ENCODE measurements around the gene GLI1. TPM values are rescaled to one million over a fixed set of nuclear protein-coding genes. Genes with fewer than 3 reads are reported as not detected.

The GLI1 gene
- total and polyA plus RNA-seq, 2 of the 13 experiments (the other 11 are each of a cell fraction or from before 2014, with no cell fraction given): 0.09 to 0.20 TPM

- TF ChIP-seq, protein P1, sequence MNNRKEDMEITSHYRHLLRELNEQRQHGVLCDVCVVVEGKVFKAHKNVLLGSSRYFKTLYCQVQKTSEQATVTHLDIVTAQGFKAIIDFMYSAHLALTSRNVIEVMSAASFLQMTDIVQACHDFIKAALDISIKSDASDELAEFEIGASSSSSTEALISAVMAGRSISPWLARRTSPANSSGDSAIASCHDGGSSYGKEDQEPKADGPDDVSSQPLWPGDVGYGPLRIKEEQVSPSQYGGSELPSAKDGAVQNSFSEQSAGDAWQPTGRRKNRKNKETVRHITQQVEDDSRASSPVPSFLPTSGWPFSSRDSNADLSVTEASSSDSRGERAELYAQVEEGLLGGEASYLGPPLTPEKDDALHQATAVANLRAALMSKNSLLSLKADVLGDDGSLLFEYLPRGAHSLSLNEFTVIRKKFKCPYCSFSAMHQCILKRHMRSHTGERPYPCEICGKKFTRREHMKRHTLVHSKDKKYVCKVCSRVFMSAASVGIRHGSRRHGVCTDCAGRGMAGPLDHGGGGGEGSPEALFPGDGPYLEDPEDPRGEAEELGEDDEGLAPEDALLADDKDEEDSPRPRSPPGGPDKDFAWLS (CRISPR knock-in tag; IDR thresholded peaks at IDR 0.05; ENCODE audit: borderline replicate concordance): no peak
These were observed 23.9 kb downstream of the GLI1 start (continued) for GRCh38 chr12:57483466-57483865.

- no peak overlapping the region for H3K4me2 ChIP-seq (ENCODE audit: low read depth, low read length)
- H3K36me3 ChIP-seq (replicated peaks in 1 of 2; ENCODE audit: control insufficient read depth in 1 of 2, insufficient read depth in 2 of 2, low read length in 2 of 2): peaks cover 9 to 17% of the 10 kb centered on the region in 2 experiments; a peak in 4 of 5 replicates
- BruUV-seq (replicated peaks): no TSS peak
- ATAC-seq (no peak), DNase-seq (ENCODE audit: low spot score) (no peak), FAIRE-seq (no peak)
- intact Hi-C loops (cut with micrococcal nuclease; ENCODE audit: unreplicated experiment): loop anchor here (2.0 kb wide), 1 partner anchor 23 kb away; no protein-coding TSS in a partner anchor
- no peak overlapping the region for H3K9ac ChIP-seq (ENCODE audit: insufficient read depth, low read depth, low read length)
- CTCF ChIA-PET (ENCODE audit: low intra/inter-chr PET ratio, low total read pairs): no interaction called here
- in situ Hi-C loops (cut with HindIII; ENCODE audit: extremely low pct_ligation_motif_present, low pct_unique_long_range_greater_than_20kb): no loop called here
- no peak overlapping the region for H3K4me3 ChIP-seq (replicated peaks in 1 of 3; ENCODE audit: insufficient read depth in 1 of 3, low read depth in 2 of 3, low read length in 3 of 3)
- POLR2A ChIA-PET: interaction anchor here (0.7 to 1.0 kb wide), 2 partner anchors 32 to 35 kb away, joined by 3 read pairs; partner anchors contain the start of gene DDIT3
- peaks cover 23% of the 10 kb centered on the region for H3K79me2 ChIP-seq (ENCODE audit: insufficient read depth, low read length)
- H3K27me3 ChIP-seq (ENCODE audit: control insufficient read depth in 1 of 2, insufficient read depth in 2 of 2, low read length in 2 of 2): peaks cover 0 to 6% of the 10 kb centered on the region in 2 experiments; a peak in 1 of 5 replicates
- H3K9me3 ChIP-seq (ENCODE audit: low read length): no peaks in the 10 kb centered on the region
- peaks cover 4% of the 10 kb centered on the region; the same call in 1 of the 2 replicates for H4K20me1 ChIP-seq (ENCODE audit: insufficient read depth, low read length)
- H3K27ac ChIP-seq (ENCODE audit: extremely low read length, insufficient read depth, low read length): no peak overlapping the region
- no peak overlapping the region for H2AFZ ChIP-seq (ENCODE audit: low read length)
- peaks cover 23% of the 10 kb centered on the region for H3K4me1 ChIP-seq (ENCODE audit: insufficient read depth, low read length)
- no peak for TF ChIP-seq KLF16 (CRISPR knock-in tag; IDR thresholded peaks at IDR 0.05)
- no peak for TF ChIP-seq MYNN (CRISPR knock-in tag; IDR thresholded peaks at IDR 0.05; ENCODE audit: low read depth)
- TF ChIP-seq, protein P2, sequence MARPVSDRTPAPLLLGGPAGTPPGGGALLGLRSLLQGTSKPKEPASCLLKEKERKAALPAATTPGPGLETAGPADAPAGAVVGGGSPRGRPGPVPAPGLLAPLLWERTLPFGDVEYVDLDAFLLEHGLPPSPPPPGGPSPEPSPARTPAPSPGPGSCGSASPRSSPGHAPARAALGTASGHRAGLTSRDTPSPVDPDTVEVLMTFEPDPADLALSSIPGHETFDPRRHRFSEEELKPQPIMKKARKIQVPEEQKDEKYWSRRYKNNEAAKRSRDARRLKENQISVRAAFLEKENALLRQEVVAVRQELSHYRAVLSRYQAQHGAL (CRISPR knock-in tag; IDR thresholded peaks at IDR 0.05; ENCODE audit: not compliant biosample characterization): no peak
- no peak for TF ChIP-seq AHDC1 (CRISPR knock-in tag; IDR thresholded peaks at IDR 0.05; ENCODE audit: borderline replicate concordance)
- no peak for TF ChIP-seq SIX4 (CRISPR knock-in tag; IDR thresholded peaks at IDR 0.05)
- no peak for TF ChIP-seq NCOA5 (CRISPR knock-in tag; IDR thresholded peaks at IDR 0.05)
- TF ChIP-seq, protein P3, sequence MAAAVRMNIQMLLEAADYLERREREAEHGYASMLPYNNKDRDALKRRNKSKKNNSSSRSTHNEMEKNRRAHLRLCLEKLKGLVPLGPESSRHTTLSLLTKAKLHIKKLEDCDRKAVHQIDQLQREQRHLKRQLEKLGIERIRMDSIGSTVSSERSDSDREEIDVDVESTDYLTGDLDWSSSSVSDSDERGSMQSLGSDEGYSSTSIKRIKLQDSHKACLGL (CRISPR knock-in tag; IDR thresholded peaks at IDR 0.05): no peak
- TF ChIP-seq ZBTB21 (CRISPR knock-in tag; IDR thresholded peaks at IDR 0.05): no peak
- no peak for TF ChIP-seq ZFP91 (CRISPR knock-in tag; IDR thresholded peaks at IDR 0.05; ENCODE audit: borderline replicate concordance)
- no peak for TF ChIP-seq PTBP1 (IDR thresholded peaks at IDR 0.05; ENCODE audit: low read depth, low read length, poor library complexity, severe bottlenecking)
- TF ChIP-seq ZNF510 (CRISPR knock-in tag; IDR thresholded peaks at IDR 0.05; ENCODE audit: low read depth): no peak
These were observed 26.1 kb downstream of the GLI1 start for GRCh38 chr12:57485695-57486094.

Measured in HepG2 (cell line).